NCI-H510A treated with DMSO at 0.1 percent for 48 hours (cell line): ENCODE results near the gene ZFHX3.
"Not testable (repeated sequence)": the region's sequence is repeated elsewhere in the genome, so short reads cannot be mapped to it uniquely, and the experiment has no call there.

Experiments used
- DNase-seq: peaks from one replicate; lab custom pipeline; 2025; lab: John Stamatoyannopoulos, UW

Gene ZFHX3

GRCh38 chr16:73047536-73048291 is at the start of gene ZFHX3:
Gene ZFHX3 (minus strand): TSS chr16:73048128. CDS start chr16:72960145, 87,983 bp downstream.
- peak; percentile 43 for DNase-seq

- DNase-seq, result no peak
These were observed 48.6 kb upstream of the ZFHX3 start for GRCh38 chr16:73096510-73096909.

GRCh38 chr16:73095885-73096421 is 48.0 kb upstream of the ZFHX3 start:
- DNase-seq, result no peak

GRCh38 chr16:73095142-73095820 is 47.4 kb upstream of the ZFHX3 start:
- no peak for DNase-seq

GRCh38 chr16:73094371-73094770 is 46.4 kb upstream of the ZFHX3 start:
- no peak for DNase-seq

GRCh38 chr16:73093146-73094144 is 45.5 kb upstream of the ZFHX3 start:
- no peak for DNase-seq

- no peak for DNase-seq
These were observed 44.4 kb upstream of the ZFHX3 start for GRCh38 chr16:73092236-73092781.

GRCh38 chr16:73091174-73091573 is 43.2 kb upstream of the ZFHX3 start:
- no peak for DNase-seq

- DNase-seq, result no peak
These were observed 41.5 kb upstream of the ZFHX3 start for GRCh38 chr16:73089420-73089819.

- DNase-seq, result no peak
These were observed 38.2 kb upstream of the ZFHX3 start for GRCh38 chr16:73086108-73086507.

GRCh38 chr16:73083271-73083670 is 35.3 kb upstream of the ZFHX3 start:
- DNase-seq, result no peak

GRCh38 chr16:73082634-73083051 is 34.7 kb upstream of the ZFHX3 start:
- DNase-seq, result not testable (repeated sequence)

GRCh38 chr16:73080931-73081330 is 33.0 kb upstream of the ZFHX3 start:
- no peak for DNase-seq

GRCh38 chr16:73076324-73076810 is 28.4 kb upstream of the ZFHX3 start:
- DNase-seq, result no peak

- no peak for DNase-seq
These were observed 26.5 kb upstream of the ZFHX3 start for GRCh38 chr16:73074382-73074781.

GRCh38 chr16:73072051-73072450 is 24.1 kb upstream of the ZFHX3 start:
- DNase-seq, result not testable (repeated sequence)

GRCh38 chr16:73071131-73071940 is 23.4 kb upstream of the ZFHX3 start:
- peak; percentile 58 for DNase-seq

GRCh38 chr16:73069581-73070262 is 21.8 kb upstream of the ZFHX3 start:
- no peak for DNase-seq

- peak; percentile 83 for DNase-seq
These were observed 20.8 kb upstream of the ZFHX3 start for GRCh38 chr16:73068541-73069401.
